Measurements from ENCODE around the gene RASSF5.

RASSF5 gene

GRCh38 chr1:206518206-206518605 lies 10.9 kb downstream of the RASSF5 start:
- no peak for DNase-seq (ENCODE audit: low read depth)
- no peak overlapping the region for H3K4me3 ChIP-seq (ENCODE audit: control insufficient read depth, low read depth, low read length)
- TF ChIP-seq CTCF (IDR thresholded peaks at IDR 0.05; ENCODE audit: control insufficient read depth, insufficient read depth, low read depth, low read length, missing control alignments) = no peak

- TF ChIP-seq CTCF (IDR thresholded peaks at IDR 0.05; ENCODE audit: control insufficient read depth, insufficient read depth, low read depth, low read length, missing control alignments) = no peak
- no peak overlapping the region for H3K4me3 ChIP-seq (ENCODE audit: control insufficient read depth, low read depth, low read length)
- no peak for DNase-seq (ENCODE audit: low read depth)
Observed at GRCh38 chr1:206518743-206519142, 11.4 kb downstream of the RASSF5 start.

- DNase-seq (ENCODE audit: low read depth) = no peak
- no peak overlapping the region for H3K4me3 ChIP-seq (ENCODE audit: control insufficient read depth, low read depth, low read length)
- no peak for TF ChIP-seq CTCF (IDR thresholded peaks at IDR 0.05; ENCODE audit: control insufficient read depth, insufficient read depth, low read depth, low read length, missing control alignments)
Observed at GRCh38 chr1:206521127-206521526, 13.8 kb downstream of the RASSF5 start.

GRCh38 chr1:206521694-206522402 lies 14.5 kb downstream of the RASSF5 start:
- TF ChIP-seq CTCF (IDR thresholded peaks at IDR 0.05; ENCODE audit: control insufficient read depth, insufficient read depth, low read depth, low read length, missing control alignments) = no peak
- DNase-seq (ENCODE audit: low read depth) = no peak
- no peak overlapping the region for H3K4me3 ChIP-seq (ENCODE audit: control insufficient read depth, low read depth, low read length)

- DNase-seq (ENCODE audit: low read depth) = no peak
- no peak for TF ChIP-seq CTCF (IDR thresholded peaks at IDR 0.05; ENCODE audit: control insufficient read depth, insufficient read depth, low read depth, low read length, missing control alignments)
- H3K4me3 ChIP-seq (ENCODE audit: control insufficient read depth, low read depth, low read length) = no peak overlapping the region
Observed at GRCh38 chr1:206524739-206525364, 17.5 kb downstream of the RASSF5 start.

GRCh38 chr1:206526064-206526911 lies 19.0 kb downstream of the RASSF5 start:
- TF ChIP-seq CTCF (IDR thresholded peaks at IDR 0.05; ENCODE audit: control insufficient read depth, insufficient read depth, low read depth, low read length, missing control alignments) = no peak
- no peak for DNase-seq (ENCODE audit: low read depth)
- H3K4me3 ChIP-seq (ENCODE audit: control insufficient read depth, low read depth, low read length) = no peak overlapping the region
